Esophagus muscularis mucosa (tissue), 3 donors: Measurements from ENCODE around the gene DOCK1.

Source experiments
- POLR2A ChIP-seq: fragments of 450-650 bp; IDR thresholded peaks from one replicate; pipeline ENCODE4 v1.6.1; 2017; ENCODE audit warnings: antibody characterized with exemption, moderate library complexity, mild to moderate bottlenecking, low read depth
- POLR2AphosphoS5 ChIP-seq, 2 donors: sonication (generic); formaldehyde crosslinking; IDR thresholded peaks; one replicate each; pipeline ENCODE4 v1.6.1; 2017; ENCODE audit warnings: antibody characterized with exemption in 2 of 2
- TF ChIP-seq, protein P1 (sequence below), 3 experiments: fragments of 200-600 bp in 2 of 3; fragments of 450-650 bp in 1 of 3; sonication (generic) in 2 of 3; IDR thresholded peaks; one replicate each; pipeline ENCODE4 v1.5.1; 2017 to 2019; ENCODE audit warnings: antibody characterized with exemption in 3 of 3, mild to moderate bottlenecking in 2 of 3, moderate library complexity in 1 of 3

DNA sequence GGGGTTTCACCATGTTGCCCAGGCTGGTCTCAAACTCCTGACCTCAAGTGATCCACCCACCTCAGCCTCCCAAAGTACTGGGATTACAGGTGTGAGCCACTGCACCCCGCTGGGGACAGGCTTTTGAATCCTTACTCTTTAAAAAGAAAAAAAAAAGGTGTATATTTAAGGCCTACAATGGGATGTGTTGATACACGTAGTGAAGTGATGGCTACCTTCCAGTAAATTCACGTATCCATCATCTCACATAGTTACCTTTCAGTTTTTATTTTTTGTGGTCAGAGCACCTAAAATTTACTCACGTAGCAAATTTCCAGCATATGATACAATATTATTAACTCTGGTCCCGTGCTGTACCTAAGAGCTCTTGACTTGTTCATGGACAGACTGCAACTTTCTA is 410.7 kb downstream of the DOCK1 start:
- TF ChIP-seq, protein P1, sequence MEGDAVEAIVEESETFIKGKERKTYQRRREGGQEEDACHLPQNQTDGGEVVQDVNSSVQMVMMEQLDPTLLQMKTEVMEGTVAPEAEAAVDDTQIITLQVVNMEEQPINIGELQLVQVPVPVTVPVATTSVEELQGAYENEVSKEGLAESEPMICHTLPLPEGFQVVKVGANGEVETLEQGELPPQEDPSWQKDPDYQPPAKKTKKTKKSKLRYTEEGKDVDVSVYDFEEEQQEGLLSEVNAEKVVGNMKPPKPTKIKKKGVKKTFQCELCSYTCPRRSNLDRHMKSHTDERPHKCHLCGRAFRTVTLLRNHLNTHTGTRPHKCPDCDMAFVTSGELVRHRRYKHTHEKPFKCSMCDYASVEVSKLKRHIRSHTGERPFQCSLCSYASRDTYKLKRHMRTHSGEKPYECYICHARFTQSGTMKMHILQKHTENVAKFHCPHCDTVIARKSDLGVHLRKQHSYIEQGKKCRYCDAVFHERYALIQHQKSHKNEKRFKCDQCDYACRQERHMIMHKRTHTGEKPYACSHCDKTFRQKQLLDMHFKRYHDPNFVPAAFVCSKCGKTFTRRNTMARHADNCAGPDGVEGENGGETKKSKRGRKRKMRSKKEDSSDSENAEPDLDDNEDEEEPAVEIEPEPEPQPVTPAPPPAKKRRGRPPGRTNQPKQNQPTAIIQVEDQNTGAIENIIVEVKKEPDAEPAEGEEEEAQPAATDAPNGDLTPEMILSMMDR (IDR thresholded peaks at IDR 0.05) = no peak
- TF ChIP-seq POLR2A = no peak
- no peak for TF ChIP-seq POLR2AphosphoS5 (IDR thresholded peaks at IDR 0.05)
